ENCODE measurements around the gene GNAT1. TPM values are rescaled to one million over a fixed set of nuclear protein-coding genes. Genes with fewer than 3 reads are reported as not detected.
A peak's percentile ranks its signal among the peaks of the same experiment; 100 is the strongest.

GNAT1 gene
- total RNA-seq, 1 experiment from 2014 or later: 0.13 TPM

- Mint-ChIP-seq H3K27ac (no peak overlapping the region), H3K36me3 (no peaks in the 10 kb centered on the region), H3K4me3 (no peak overlapping the region), H3K9me3 (no peaks in the 10 kb centered on the region), H3K4me1 (peaks cover 6% of the 10 kb centered on the region), H3K27me3 (ENCODE audit: low read depth) (peaks cover 9% of the 10 kb centered on the region)
- CTCF ChIA-PET: interaction anchor here (0.7 to 7.2 kb wide), 30 partner anchors 9 to 136 kb away, joined by 3 to 604 read pairs (median 8); partner anchors contain the start of genes GNAI2, HYAL3, IFRD2 and NAA80
- POLR2A ChIA-PET: interaction anchor here (1.2 to 1.5 kb wide), 2 partner anchors 32 to 72 kb away, joined by 4 to 5 read pairs; no protein-coding TSS in a partner anchor
- DNase-seq (ENCODE audit: low spot score) (peak; percentile 95), ATAC-seq (peak; percentile 46)
- TF ChIP-seq ZNF425 (CRISPR knock-in tag; conservative IDR thresholded peaks at IDR 0.05): no peak
- TF ChIP-seq ATF1 (CRISPR knock-in tag; IDR thresholded peaks at IDR 0.05): no peak
- no peak for TF ChIP-seq EMX1 (CRISPR knock-in tag; IDR thresholded peaks at IDR 0.05)
- TF ChIP-seq FOXP1 (CRISPR knock-in tag; IDR thresholded peaks at IDR 0.05; ENCODE audit: borderline replicate concordance): no peak
- TF ChIP-seq, protein P1, sequence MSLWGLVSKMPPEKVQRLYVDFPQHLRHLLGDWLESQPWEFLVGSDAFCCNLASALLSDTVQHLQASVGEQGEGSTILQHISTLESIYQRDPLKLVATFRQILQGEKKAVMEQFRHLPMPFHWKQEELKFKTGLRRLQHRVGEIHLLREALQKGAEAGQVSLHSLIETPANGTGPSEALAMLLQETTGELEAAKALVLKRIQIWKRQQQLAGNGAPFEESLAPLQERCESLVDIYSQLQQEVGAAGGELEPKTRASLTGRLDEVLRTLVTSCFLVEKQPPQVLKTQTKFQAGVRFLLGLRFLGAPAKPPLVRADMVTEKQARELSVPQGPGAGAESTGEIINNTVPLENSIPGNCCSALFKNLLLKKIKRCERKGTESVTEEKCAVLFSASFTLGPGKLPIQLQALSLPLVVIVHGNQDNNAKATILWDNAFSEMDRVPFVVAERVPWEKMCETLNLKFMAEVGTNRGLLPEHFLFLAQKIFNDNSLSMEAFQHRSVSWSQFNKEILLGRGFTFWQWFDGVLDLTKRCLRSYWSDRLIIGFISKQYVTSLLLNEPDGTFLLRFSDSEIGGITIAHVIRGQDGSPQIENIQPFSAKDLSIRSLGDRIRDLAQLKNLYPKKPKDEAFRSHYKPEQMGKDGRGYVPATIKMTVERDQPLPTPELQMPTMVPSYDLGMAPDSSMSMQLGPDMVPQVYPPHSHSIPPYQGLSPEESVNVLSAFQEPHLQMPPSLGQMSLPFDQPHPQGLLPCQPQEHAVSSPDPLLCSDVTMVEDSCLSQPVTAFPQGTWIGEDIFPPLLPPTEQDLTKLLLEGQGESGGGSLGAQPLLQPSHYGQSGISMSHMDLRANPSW (CRISPR knock-in tag; conservative IDR thresholded peaks at IDR 0.05; ENCODE audit: low read depth): no peak
- TF ChIP-seq, protein P2, sequence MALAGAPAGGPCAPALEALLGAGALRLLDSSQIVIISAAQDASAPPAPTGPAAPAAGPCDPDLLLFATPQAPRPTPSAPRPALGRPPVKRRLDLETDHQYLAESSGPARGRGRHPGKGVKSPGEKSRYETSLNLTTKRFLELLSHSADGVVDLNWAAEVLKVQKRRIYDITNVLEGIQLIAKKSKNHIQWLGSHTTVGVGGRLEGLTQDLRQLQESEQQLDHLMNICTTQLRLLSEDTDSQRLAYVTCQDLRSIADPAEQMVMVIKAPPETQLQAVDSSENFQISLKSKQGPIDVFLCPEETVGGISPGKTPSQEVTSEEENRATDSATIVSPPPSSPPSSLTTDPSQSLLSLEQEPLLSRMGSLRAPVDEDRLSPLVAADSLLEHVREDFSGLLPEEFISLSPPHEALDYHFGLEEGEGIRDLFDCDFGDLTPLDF (CRISPR knock-in tag; IDR thresholded peaks at IDR 0.05): no peak
- TF ChIP-seq, protein P3, sequence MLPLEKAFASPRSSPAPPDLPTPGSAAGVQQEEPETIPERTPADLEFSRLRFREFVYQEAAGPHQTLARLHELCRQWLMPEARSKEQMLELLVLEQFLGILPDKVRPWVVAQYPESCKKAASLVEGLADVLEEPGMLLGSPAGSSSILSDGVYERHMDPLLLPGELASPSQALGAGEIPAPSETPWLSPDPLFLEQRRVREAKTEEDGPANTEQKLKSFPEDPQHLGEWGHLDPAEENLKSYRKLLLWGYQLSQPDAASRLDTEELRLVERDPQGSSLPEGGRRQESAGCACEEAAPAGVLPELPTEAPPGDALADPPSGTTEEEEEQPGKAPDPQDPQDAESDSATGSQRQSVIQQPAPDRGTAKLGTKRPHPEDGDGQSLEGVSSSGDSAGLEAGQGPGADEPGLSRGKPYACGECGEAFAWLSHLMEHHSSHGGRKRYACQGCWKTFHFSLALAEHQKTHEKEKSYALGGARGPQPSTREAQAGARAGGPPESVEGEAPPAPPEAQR (CRISPR knock-in tag; IDR thresholded peaks at IDR 0.05): no peak
- no peak for TF ChIP-seq GRHL2 (CRISPR knock-in tag; IDR thresholded peaks at IDR 0.05; ENCODE audit: insufficient replicate concordance, severe bottlenecking)
- TF ChIP-seq, protein P4, sequence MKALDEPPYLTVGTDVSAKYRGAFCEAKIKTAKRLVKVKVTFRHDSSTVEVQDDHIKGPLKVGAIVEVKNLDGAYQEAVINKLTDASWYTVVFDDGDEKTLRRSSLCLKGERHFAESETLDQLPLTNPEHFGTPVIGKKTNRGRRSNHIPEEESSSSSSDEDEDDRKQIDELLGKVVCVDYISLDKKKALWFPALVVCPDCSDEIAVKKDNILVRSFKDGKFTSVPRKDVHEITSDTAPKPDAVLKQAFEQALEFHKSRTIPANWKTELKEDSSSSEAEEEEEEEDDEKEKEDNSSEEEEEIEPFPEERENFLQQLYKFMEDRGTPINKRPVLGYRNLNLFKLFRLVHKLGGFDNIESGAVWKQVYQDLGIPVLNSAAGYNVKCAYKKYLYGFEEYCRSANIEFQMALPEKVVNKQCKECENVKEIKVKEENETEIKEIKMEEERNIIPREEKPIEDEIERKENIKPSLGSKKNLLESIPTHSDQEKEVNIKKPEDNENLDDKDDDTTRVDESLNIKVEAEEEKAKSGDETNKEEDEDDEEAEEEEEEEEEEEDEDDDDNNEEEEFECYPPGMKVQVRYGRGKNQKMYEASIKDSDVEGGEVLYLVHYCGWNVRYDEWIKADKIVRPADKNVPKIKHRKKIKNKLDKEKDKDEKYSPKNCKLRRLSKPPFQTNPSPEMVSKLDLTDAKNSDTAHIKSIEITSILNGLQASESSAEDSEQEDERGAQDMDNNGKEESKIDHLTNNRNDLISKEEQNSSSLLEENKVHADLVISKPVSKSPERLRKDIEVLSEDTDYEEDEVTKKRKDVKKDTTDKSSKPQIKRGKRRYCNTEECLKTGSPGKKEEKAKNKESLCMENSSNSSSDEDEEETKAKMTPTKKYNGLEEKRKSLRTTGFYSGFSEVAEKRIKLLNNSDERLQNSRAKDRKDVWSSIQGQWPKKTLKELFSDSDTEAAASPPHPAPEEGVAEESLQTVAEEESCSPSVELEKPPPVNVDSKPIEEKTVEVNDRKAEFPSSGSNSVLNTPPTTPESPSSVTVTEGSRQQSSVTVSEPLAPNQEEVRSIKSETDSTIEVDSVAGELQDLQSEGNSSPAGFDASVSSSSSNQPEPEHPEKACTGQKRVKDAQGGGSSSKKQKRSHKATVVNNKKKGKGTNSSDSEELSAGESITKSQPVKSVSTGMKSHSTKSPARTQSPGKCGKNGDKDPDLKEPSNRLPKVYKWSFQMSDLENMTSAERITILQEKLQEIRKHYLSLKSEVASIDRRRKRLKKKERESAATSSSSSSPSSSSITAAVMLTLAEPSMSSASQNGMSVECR (CRISPR knock-in tag; IDR thresholded peaks at IDR 0.05; ENCODE audit: borderline replicate concordance): no peak
- TF ChIP-seq HMGA2 (CRISPR knock-in tag; IDR thresholded peaks at IDR 0.05): no peak
- TF ChIP-seq, protein P5, sequence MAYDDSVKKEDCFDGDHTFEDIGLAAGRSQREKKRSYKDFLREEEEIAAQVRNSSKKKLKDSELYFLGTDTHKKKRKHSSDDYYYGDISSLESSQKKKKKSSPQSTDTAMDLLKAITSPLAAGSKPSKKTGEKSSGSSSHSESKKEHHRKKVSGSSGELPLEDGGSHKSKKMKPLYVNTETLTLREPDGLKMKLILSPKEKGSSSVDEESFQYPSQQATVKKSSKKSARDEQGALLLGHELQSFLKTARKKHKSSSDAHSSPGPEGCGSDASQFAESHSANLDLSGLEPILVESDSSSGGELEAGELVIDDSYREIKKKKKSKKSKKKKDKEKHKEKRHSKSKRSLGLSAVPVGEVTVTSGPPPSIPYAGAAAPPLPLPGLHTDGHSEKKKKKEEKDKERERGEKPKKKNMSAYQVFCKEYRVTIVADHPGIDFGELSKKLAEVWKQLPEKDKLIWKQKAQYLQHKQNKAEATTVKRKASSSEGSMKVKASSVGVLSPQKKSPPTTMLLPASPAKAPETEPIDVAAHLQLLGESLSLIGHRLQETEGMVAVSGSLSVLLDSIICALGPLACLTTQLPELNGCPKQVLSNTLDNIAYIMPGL (CRISPR knock-in tag; IDR thresholded peaks at IDR 0.05): peak; percentile 45; the same call in 1 of the 2 replicates
- no peak for TF ChIP-seq ETV6 (CRISPR knock-in tag; IDR thresholded peaks at IDR 0.05)
- TF ChIP-seq, protein P6, sequence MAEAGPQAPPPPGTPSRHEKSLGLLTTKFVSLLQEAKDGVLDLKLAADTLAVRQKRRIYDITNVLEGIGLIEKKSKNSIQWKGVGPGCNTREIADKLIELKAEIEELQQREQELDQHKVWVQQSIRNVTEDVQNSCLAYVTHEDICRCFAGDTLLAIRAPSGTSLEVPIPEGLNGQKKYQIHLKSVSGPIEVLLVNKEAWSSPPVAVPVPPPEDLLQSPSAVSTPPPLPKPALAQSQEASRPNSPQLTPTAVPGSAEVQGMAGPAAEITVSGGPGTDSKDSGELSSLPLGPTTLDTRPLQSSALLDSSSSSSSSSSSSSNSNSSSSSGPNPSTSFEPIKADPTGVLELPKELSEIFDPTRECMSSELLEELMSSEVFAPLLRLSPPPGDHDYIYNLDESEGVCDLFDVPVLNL (CRISPR knock-in tag; IDR thresholded peaks at IDR 0.05; ENCODE audit: borderline replicate concordance, low read depth): no peak
- TF ChIP-seq MAX (CRISPR knock-in tag; IDR thresholded peaks at IDR 0.05): no peak
- TF ChIP-seq CREM (CRISPR knock-in tag; IDR thresholded peaks at IDR 0.05): 0 out of 2 replicates have a peak, but pooled peaks have one; percentile 29
- TF ChIP-seq, protein P7, sequence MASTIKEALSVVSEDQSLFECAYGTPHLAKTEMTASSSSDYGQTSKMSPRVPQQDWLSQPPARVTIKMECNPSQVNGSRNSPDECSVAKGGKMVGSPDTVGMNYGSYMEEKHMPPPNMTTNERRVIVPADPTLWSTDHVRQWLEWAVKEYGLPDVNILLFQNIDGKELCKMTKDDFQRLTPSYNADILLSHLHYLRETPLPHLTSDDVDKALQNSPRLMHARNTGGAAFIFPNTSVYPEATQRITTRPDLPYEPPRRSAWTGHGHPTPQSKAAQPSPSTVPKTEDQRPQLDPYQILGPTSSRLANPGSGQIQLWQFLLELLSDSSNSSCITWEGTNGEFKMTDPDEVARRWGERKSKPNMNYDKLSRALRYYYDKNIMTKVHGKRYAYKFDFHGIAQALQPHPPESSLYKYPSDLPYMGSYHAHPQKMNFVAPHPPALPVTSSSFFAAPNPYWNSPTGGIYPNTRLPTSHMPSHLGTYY (CRISPR knock-in tag; IDR thresholded peaks at IDR 0.05): no peak
- TF ChIP-seq, protein P8, sequence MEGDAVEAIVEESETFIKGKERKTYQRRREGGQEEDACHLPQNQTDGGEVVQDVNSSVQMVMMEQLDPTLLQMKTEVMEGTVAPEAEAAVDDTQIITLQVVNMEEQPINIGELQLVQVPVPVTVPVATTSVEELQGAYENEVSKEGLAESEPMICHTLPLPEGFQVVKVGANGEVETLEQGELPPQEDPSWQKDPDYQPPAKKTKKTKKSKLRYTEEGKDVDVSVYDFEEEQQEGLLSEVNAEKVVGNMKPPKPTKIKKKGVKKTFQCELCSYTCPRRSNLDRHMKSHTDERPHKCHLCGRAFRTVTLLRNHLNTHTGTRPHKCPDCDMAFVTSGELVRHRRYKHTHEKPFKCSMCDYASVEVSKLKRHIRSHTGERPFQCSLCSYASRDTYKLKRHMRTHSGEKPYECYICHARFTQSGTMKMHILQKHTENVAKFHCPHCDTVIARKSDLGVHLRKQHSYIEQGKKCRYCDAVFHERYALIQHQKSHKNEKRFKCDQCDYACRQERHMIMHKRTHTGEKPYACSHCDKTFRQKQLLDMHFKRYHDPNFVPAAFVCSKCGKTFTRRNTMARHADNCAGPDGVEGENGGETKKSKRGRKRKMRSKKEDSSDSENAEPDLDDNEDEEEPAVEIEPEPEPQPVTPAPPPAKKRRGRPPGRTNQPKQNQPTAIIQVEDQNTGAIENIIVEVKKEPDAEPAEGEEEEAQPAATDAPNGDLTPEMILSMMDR (IDR thresholded peaks at IDR 0.05): peak; percentile 88
Measured at GRCh38 chr3:50192689-50193141, 1.3 kb downstream of the GNAT1 start.
